Testis (tissue), 3 donors: ENCODE data around the gene UVSSA. TPM values are rescaled to one million over a fixed set of nuclear protein-coding genes. Genes with fewer than 3 reads are reported as not detected.

ENCODE experiments used
- DNase-seq: peaks from one replicate; pipeline ENCODE4 v3.0.0-alpha.2; 2019
- H3K27ac ChIP-seq, 2 donors: fragments of 200-600 bp; sonication (generic); one replicate each; pipeline ENCODE4 v1.5.1; 2019
- H3K27me3 ChIP-seq: fragments of 200-600 bp; sonication (generic); one replicate; pipeline ENCODE4 v1.5.1; 2019
- H3K36me3 ChIP-seq: fragments of 200-600 bp; sonication (generic); one replicate; pipeline ENCODE4 v1.5.1; 2017; ENCODE audit warnings: low read depth; ENCODE audit errors: missing control alignments
- H3K4me1 ChIP-seq: fragments of 200-600 bp; sonication (generic); one replicate; pipeline ENCODE4 v1.5.1; 2019
- H3K4me3 ChIP-seq, 2 donors: fragments of 200-600 bp; sonication (generic); one replicate each; pipeline ENCODE4 v1.5.1; 2017 to 2019
- H3K9me3 ChIP-seq: fragments of 200-600 bp; sonication (generic); one replicate; pipeline ENCODE4 v1.5.1; 2017
- CTCF ChIP-seq, 3 experiments: fragments of 450-650 bp in 2 of 3; fragments of 200-600 bp in 1 of 3; sonication (generic) in 1 of 3; IDR thresholded peaks; one replicate each; pipeline ENCODE4 v1.5.1; 2016 to 2019; ENCODE audit warnings: antibody characterized with exemption in 3 of 3, mild to moderate bottlenecking in 2 of 3, moderate library complexity in 1 of 3
- POLR2A ChIP-seq: fragments of 450-650 bp; IDR thresholded peaks from one replicate; pipeline ENCODE4 v1.6.1; 2017; ENCODE audit warnings: antibody characterized with exemption, mild to moderate bottlenecking, moderate library complexity
- WGBS, 2 donors: methylation state at CpG; one replicate each; pipeline ENCODE4 v1.1.5; 2018; 5-methylcytosine and 5-hydroxymethylcytosine counted together
- intact Hi-C: fragments of 100-400 bp; cut with DNase I; formaldehyde crosslinking; loops from one replicate; pipeline ENCODE4 v1.15.1; 2023; ENCODE audit warnings: low total_unique reads
- polyA plus RNA-seq: library from polyadenylated mRNA; stranded (reverse); fragments of 350-450 nt; fragmentation: Illumina TruSeq; extraction: RNeasy Lipid Tissue Mini Kit (QIAGEN cat#74804); gene quantifications from one replicate; pipeline ENCODE4 v1.2.3, GENCODE V29; 2014; ENCODE audit warnings: low read depth, low replicate concordance; ENCODE audit not compliant: insufficient read depth
- total RNA-seq, 2 donors: library from RNA; depleted of rRNA; stranded (reverse); fragments of >200 nt; gene quantifications; one replicate each; pipeline ENCODE4 v1.2.3, GENCODE V29; 2016

UVSSA gene
- total and polyA plus RNA-seq, 3 donors from 2014 or later, result 35.8 to 94.6 (median 71.5) TPM

GRCh38 chr4:1417522-1418390, 70.7 kb downstream of the UVSSA start:
- Histone ChIP-seq H3K4me3 (no peak overlapping the region), H3K27ac (no peak overlapping the region), H3K27me3 (no peaks in the 10 kb centered on the region), H3K9me3 (no peaks in the 10 kb centered on the region), H3K4me1 (no peaks in the 10 kb centered on the region), H3K36me3 (no peaks in the 10 kb centered on the region)
- DNase-seq, result peak; percentile 12
- TF ChIP-seq POLR2A (no peak), CTCF (IDR thresholded peaks at IDR 0.05) (no peak)
- intact Hi-C loops, result no loop called here
- WGBS, 2 donors, result 74 to 79% methylated on average over 33 of the region's 33 CpGs

GRCh38 chr4:1418494-1419285, 71.7 kb downstream of the UVSSA start:
- 66 to 77% methylated on average over 16 to 17 of the region's 17 CpGs for WGBS, 2 donors
- no peaks in the 10 kb centered on the region for H3K4me1 ChIP-seq
- DNase-seq, result peak; percentile 12
- TF ChIP-seq POLR2A (no peak), CTCF (IDR thresholded peaks at IDR 0.05) (no peak)
- H3K27ac ChIP-seq, result no peak overlapping the region
- H3K4me3 ChIP-seq, result no peak overlapping the region
- no peaks in the 10 kb centered on the region for H3K27me3 ChIP-seq
- H3K9me3 ChIP-seq, result no peaks in the 10 kb centered on the region
- intact Hi-C loops, result no loop called here
- H3K36me3 ChIP-seq, result no peaks in the 10 kb centered on the region

- intact Hi-C loops, result no loop called here
- H3K4me1 ChIP-seq, result no peaks in the 10 kb centered on the region
- no peak overlapping the region for H3K27ac ChIP-seq
- no peak overlapping the region for H3K4me3 ChIP-seq
- TF ChIP-seq CTCF (IDR thresholded peaks at IDR 0.05) (no peak), POLR2A (no peak)
- no peaks in the 10 kb centered on the region for H3K9me3 ChIP-seq
- peak; percentile 6 for DNase-seq
- H3K27me3 ChIP-seq, result no peaks in the 10 kb centered on the region
- 90 to 94% methylated on average over 13 of the region's 13 CpGs for WGBS, 2 donors
- H3K36me3 ChIP-seq, result no peaks in the 10 kb centered on the region
Observed at GRCh38 chr4:1419708-1420107, 72.7 kb downstream of the UVSSA start.

GRCh38 chr4:1421657-1422056, 74.6 kb downstream of the UVSSA start:
- TF ChIP-seq CTCF (IDR thresholded peaks at IDR 0.05) (no peak), POLR2A (no peak)
- intact Hi-C loops, result no loop called here
- WGBS, 2 donors, result 34 to 65% methylated on average over 2 of the region's 2 CpGs
- H3K27ac ChIP-seq, result no peak overlapping the region
- no peak overlapping the region for H3K4me3 ChIP-seq
- no peaks in the 10 kb centered on the region for H3K36me3 ChIP-seq
- no peak for DNase-seq
- no peaks in the 10 kb centered on the region for H3K4me1 ChIP-seq
- no peaks in the 10 kb centered on the region for H3K27me3 ChIP-seq
- H3K9me3 ChIP-seq, result no peaks in the 10 kb centered on the region
